Mucosa of gallbladder (tissue), 1 donor: ENCODE results near the gene ZBTB33. TPM values are rescaled to one million over a fixed set of nuclear protein-coding genes. Genes with fewer than 3 reads are reported as not detected.

Experiments used
- DNase-seq: peaks from one replicate; pipeline ENCODE4 v3.0.0-alpha.2; 2020; ENCODE audit warnings: low spot score
- total RNA-seq: library from RNA; stranded (reverse); gene quantifications from one replicate; pipeline ENCODE4 v1.2.1, GENCODE V29; 2021
- donor health status: DM: no; HTN: no; CAD: no.

Gene ZBTB33
- total RNA-seq, 1 donor from 2014 or later, result 19.9 TPM

DNA sequence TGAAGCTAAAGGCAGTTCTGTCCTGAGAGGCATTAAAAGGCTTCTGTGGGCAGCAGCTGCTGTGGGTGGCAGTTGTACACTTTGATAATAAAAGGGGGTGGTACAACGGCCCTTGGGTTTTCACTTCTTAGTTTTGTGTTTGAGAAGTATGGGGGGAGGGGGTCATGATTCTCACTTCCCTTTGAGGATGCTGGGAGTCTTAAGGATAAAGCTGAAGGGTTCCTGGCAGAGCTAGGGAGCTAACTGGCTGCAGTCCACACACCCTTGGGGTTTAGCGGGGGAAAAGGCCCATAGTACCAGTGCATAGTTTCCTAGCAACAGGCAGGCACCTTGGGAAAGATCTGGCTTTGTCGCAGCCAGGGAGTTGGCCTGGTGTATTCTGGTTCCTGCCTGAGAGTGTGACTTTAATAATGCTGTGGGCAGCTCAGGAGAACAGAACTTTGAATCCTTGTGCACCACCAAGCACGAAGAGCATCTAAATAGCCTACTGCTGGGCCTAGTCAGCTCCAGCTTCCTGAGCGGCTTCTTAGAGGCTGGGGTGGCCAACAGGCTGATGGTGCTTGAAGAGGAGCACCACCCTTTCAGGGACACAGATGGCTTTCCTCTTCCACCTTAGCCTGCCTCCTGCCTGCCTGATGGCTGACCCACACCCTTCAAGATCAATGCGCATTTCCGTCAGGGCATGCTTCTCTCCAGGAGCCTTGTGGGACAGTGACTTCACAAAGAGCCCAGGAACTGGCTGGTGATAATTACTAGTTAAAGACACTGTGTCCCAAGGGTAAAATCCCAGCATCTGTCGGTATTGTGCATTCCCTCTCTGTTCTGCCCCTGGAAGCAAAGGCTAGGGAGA is 12.5 kb downstream of the ZBTB33 start:
- DNase-seq, result no peak

DNA sequence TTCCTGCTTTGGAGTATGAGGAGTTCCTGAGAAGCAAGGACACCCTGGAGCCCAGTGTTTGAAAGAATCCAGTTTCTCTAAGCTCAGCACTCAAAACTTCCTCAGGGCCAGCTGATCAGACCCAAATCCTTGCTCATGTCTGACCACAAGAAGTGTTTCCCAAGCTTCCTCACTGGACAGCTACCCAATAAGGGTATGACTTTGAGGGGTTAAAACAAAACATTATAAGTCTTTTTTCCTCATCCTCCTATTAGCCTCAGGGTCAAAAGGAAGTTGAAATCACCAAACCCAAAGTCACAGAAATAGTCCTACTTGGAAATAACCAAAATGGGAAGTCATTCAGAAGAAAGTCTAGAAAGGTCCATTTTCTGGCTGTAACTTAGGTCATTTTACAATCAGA is 13.7 kb downstream of the ZBTB33 start:
- DNase-seq, result no peak

GRCh38 chrX:120269373-120270035 is 18.9 kb downstream of the ZBTB33 start:
- DNase-seq, result no peak

- DNase-seq, result no peak
Measured at GRCh38 chrX:120270567-120270966, 20.0 kb downstream of the ZBTB33 start.

- no peak for DNase-seq
Measured at GRCh38 chrX:120271218-120271617, 20.6 kb downstream of the ZBTB33 start.

DNA sequence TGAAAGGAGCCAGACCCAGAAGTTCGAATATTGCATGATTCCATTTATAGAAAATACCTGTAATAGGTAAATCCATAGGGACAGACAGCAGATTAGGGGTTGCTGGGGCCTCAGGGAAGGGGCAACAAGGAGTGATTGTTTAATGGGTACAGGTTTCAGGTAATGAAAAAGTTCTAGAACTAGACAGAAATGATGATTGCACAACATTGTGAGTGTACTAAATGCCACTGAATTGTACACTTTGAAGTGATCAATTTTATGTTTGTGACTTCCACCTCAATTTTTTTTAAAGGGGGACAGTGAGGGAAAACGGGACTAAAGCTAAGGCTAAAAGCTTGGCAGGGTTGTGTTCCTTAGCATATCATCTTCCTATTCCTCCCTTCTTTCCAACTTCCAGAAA is 23.5 kb downstream of the ZBTB33 start:
- no peak for DNase-seq

DNA sequence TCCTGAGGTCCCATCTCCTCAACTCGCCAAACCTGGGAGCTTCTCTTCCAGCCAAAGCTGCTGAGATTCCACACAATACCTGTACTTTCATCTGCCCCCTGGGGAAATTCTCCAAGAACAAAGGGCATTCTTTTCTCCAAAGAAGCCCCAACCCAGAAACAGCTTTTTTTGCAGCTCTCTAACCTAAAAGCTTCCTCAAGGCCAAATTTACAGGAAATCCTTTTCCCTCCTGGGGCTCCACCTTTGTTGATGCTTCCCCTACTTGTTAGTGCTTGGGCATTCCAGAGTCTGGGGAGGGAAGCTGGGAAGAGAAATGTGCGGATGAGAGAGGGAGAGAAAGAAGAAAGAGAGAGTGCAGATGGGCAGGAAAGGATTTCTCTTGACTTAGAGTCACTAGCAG is 24.3 kb downstream of the ZBTB33 start:
- no peak for DNase-seq

DNA sequence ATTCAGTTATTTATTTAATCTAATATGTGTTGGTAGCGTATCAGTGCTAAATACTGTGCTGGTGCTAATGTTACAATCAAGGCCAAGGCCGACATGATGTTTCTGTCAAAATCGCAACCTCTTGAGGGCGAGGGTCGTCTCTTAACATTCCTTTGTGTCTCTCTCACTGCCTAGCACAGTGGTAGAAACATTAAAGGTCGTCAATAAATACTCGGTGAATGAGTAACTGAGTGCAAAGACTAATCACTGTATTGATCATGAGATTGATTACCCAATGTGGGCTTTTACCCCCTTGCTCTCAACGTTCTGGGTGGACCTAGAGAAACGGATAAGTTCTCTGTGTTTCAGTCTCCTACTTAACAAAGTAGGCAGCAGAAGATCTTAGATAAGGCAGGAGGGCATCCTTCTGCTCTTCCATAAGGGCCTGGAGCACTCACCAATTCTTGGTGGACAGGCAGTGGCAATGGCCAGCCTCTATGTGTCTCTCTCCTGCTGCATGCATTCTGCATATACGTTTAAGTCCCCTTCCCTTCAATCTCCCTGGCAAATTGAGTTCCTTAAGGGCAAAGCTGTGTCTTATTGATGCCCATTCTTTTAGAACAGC is 30.5 kb downstream of the ZBTB33 start:
- DNase-seq, result no peak

- DNase-seq, result no peak
Measured at GRCh38 chrX:120281761-120282160, 31.1 kb downstream of the ZBTB33 start.

- no peak for DNase-seq
Measured at GRCh38 chrX:120282697-120283096, 32.1 kb downstream of the ZBTB33 start.

GRCh38 chrX:120286733-120287512 is 36.3 kb downstream of the ZBTB33 start:
- DNase-seq, result no peak

- no peak for DNase-seq
Measured at GRCh38 chrX:120287513-120288112, 37.0 kb downstream of the ZBTB33 start.

- DNase-seq, result no peak
Measured at GRCh38 chrX:120290107-120290506, 39.5 kb downstream of the ZBTB33 start.

GRCh38 chrX:120291211-120291610 is 40.6 kb downstream of the ZBTB33 start:
- DNase-seq, result no peak

- DNase-seq, result no peak
Measured at GRCh38 chrX:120293015-120293414, 42.4 kb downstream of the ZBTB33 start.

DNA sequence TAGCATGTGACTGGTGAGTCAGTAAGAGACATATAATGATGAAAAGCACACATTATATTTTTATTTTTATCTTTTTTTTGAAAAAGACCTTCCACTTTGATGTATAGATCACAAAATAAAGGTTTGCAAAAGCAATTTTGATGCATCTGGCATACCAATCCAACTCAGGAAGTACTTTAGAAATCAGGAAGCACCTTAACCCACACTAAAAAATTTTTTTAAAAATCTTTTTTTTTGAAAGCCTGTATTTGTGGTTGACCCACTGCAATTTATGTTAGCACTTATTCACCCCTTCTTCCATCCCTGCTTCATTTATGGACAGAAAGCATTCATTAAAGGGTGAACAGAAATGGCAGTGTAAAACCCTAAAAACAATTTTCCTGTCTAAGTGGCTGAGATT is 44.0 kb downstream of the ZBTB33 start:
- no peak for DNase-seq

DNA sequence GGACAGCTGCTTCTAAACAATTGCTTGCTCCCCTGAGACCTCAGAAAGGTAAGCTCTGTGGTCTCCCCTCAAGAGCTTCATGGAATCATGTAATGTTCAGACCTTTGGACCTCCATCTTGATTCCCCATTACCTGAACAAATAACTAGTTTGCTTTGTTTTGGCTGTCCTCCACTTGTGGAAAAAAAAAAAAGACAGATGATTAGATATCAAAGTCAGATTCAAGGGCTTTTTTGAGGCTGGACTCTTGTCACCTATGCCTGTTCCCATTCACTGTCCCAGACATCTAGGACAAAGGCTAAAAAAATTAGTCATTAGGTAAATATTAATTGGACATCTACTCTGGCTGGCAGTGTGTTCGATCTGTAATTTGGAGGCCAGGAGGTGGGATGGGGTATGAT is 47.3 kb downstream of the ZBTB33 start:
- no peak for DNase-seq

GRCh38 chrX:120299928-120300327 is 49.3 kb downstream of the ZBTB33 start:
- DNase-seq, result no peak

- DNase-seq, result no peak
Measured at GRCh38 chrX:120301497-120301896, 50.9 kb downstream of the ZBTB33 start.

DNA sequence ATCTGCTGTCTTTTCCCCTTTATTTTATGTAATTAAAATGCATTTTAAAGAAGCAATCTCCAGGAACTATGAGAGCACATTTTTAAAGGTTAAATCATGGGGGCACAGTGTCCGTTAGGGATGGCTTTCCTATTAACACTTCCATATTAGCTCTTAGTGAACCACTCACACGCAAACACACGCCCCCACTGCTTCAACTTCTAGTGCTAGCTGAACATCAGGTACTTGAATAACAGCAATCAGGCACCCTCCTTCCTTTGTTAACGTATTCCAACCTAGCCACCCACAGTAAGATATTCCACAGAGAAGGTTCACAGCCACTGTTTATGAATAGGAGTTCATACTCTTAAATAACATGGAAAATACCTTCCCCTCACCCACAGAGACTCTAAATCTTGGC is 51.3 kb downstream of the ZBTB33 start:
- DNase-seq, result no peak

- peak; percentile 34 for DNase-seq
Measured at GRCh38 chrX:120302434-120302833, 51.8 kb downstream of the ZBTB33 start.

- DNase-seq, result no peak
Measured at GRCh38 chrX:120304256-120304655, 53.6 kb downstream of the ZBTB33 start.
